ENCODE data around the gene SOX13. TPM values are rescaled to one million over a fixed set of nuclear protein-coding genes. Genes with fewer than 3 reads are reported as not detected.
A peak's percentile ranks its signal among the peaks of the same experiment; 100 is the strongest.

The SOX13 gene
- total RNA-seq, 1 experiment from 2014 or later, result 171 TPM

GRCh38 chr1:204081164-204081790 lies 8.4 kb downstream of the SOX13 start:
- ATAC-seq (no peak), DNase-seq (ENCODE audit: low spot score) (no peak)
- ChIA-PET CTCF (interaction anchor here (5.1 kb wide), 1 partner anchor 47 kb away, joined by 58 read pairs; no protein-coding TSS in a partner anchor), POLR2A (interaction anchor here (1.8 kb wide), 1 partner anchor 48 kb away, joined by 4 read pairs; no protein-coding TSS in a partner anchor)
- H3K4me3 Mint-ChIP-seq, result peak overlapping the region; percentile 61
- H3K27ac Mint-ChIP-seq, result peak overlapping the region; percentile 99
- peaks cover 2% of the 10 kb centered on the region; the same call in 1 of the 2 replicates for H3K36me3 Mint-ChIP-seq
- no peaks in the 10 kb centered on the region for H3K27me3 Mint-ChIP-seq (ENCODE audit: low read depth)
- TF ChIP-seq, protein P1, sequence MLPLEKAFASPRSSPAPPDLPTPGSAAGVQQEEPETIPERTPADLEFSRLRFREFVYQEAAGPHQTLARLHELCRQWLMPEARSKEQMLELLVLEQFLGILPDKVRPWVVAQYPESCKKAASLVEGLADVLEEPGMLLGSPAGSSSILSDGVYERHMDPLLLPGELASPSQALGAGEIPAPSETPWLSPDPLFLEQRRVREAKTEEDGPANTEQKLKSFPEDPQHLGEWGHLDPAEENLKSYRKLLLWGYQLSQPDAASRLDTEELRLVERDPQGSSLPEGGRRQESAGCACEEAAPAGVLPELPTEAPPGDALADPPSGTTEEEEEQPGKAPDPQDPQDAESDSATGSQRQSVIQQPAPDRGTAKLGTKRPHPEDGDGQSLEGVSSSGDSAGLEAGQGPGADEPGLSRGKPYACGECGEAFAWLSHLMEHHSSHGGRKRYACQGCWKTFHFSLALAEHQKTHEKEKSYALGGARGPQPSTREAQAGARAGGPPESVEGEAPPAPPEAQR (CRISPR knock-in tag; IDR thresholded peaks at IDR 0.05), result no peak
- TF ChIP-seq TP53 (CRISPR knock-in tag; IDR thresholded peaks at IDR 0.05) (no peak), SMAD4 (CRISPR knock-in tag; IDR thresholded peaks at IDR 0.05) (no peak), MXD4 (CRISPR knock-in tag; IDR thresholded peaks at IDR 0.05; ENCODE audit: borderline replicate concordance) (no peak), CREB1 (CRISPR knock-in tag; IDR thresholded peaks at IDR 0.05) (no peak), PRDM15 (CRISPR knock-in tag; IDR thresholded peaks at IDR 0.05) (no peak), CBFB (CRISPR knock-in tag; IDR thresholded peaks at IDR 0.05; ENCODE audit: low read depth) (no peak), NFE2L1 (CRISPR knock-in tag; IDR thresholded peaks at IDR 0.05) (no peak), HMGA2 (CRISPR knock-in tag; IDR thresholded peaks at IDR 0.05) (no peak)
- TF ChIP-seq, protein P2, sequence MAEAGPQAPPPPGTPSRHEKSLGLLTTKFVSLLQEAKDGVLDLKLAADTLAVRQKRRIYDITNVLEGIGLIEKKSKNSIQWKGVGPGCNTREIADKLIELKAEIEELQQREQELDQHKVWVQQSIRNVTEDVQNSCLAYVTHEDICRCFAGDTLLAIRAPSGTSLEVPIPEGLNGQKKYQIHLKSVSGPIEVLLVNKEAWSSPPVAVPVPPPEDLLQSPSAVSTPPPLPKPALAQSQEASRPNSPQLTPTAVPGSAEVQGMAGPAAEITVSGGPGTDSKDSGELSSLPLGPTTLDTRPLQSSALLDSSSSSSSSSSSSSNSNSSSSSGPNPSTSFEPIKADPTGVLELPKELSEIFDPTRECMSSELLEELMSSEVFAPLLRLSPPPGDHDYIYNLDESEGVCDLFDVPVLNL (CRISPR knock-in tag; IDR thresholded peaks at IDR 0.05; ENCODE audit: borderline replicate concordance, low read depth), result no peak
- no peaks in the 10 kb centered on the region for H3K9me3 Mint-ChIP-seq
- peaks cover 93% of the 10 kb centered on the region for H3K4me1 Mint-ChIP-seq

DNA sequence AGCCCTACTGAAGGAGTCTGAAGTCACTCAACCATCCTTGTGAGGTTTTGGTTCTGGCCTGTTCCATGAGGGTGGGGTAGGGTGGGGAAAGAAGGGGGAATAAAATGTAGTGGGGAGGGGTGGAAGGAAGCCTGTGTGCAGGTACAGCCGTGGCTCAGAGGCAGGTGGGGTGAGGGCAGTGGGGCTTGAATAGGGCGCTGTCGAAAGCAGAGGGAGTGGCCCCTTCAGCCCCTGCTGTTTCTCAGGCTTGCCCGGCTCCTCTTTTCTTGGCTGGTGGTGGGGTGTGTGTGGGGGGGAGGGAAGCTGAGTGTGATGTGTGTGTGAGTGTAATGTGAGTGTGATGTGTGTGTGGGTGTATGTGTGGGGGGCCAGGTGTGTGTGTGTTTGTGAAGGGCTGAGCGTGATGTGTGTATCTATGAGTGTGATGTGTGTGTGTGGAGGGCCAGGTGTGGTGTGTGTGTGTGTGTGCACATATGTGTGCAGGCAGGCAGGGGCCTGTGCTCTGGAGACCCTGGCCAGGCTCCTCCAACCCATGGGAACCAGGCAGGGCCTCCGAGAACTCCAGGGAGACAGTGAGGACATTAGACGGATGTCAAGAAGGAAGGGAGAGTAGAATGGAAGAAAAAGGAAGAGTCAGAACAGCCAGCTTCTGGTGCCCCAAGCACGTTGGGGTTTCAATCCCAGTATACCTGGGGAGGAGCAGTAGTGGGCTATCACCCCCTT lies 9.0 kb downstream of the SOX13 start:
- Mint-ChIP-seq H3K4me1 (peaks cover 93% of the 10 kb centered on the region), H3K36me3 (peaks cover 2% of the 10 kb centered on the region; the same call in 1 of the 2 replicates), H3K27me3 (ENCODE audit: low read depth) (no peaks in the 10 kb centered on the region), H3K27ac (peak overlapping the region; percentile 97), H3K9me3 (no peaks in the 10 kb centered on the region), H3K4me3 (peak overlapping the region; percentile 56)
- no peak for DNase-seq (ENCODE audit: low spot score)
- no peak for ATAC-seq
- ChIA-PET POLR2A (no interaction called here), CTCF (interaction anchor here (5.1 kb wide), 1 partner anchor 46 kb away, joined by 58 read pairs; no protein-coding TSS in a partner anchor)
- TF ChIP-seq ZNF425 (CRISPR knock-in tag; conservative IDR thresholded peaks at IDR 0.05) (no peak), ATF1 (CRISPR knock-in tag; IDR thresholded peaks at IDR 0.05) (no peak), ZNF671 (CRISPR knock-in tag; IDR thresholded peaks at IDR 0.05) (no peak), GRHL2 (CRISPR knock-in tag; IDR thresholded peaks at IDR 0.05; ENCODE audit: insufficient replicate concordance, severe bottlenecking) (no peak), IRF1 (CRISPR knock-in tag; IDR thresholded peaks at IDR 0.05) (no peak), SOX15 (CRISPR knock-in tag; IDR thresholded peaks at IDR 0.05) (no peak), USF1 (CRISPR knock-in tag; IDR thresholded peaks at IDR 0.05) (no peak), NFYB (CRISPR knock-in tag; conservative IDR thresholded peaks at IDR 0.05; ENCODE audit: low read depth) (no peak), FOXJ3 (CRISPR knock-in tag; IDR thresholded peaks at IDR 0.05; ENCODE audit: borderline replicate concordance) (no peak), ETV6 (CRISPR knock-in tag; IDR thresholded peaks at IDR 0.05) (no peak)
- TF ChIP-seq, protein P1 (CRISPR knock-in tag; IDR thresholded peaks at IDR 0.05), result no peak
- TF ChIP-seq, protein P3, sequence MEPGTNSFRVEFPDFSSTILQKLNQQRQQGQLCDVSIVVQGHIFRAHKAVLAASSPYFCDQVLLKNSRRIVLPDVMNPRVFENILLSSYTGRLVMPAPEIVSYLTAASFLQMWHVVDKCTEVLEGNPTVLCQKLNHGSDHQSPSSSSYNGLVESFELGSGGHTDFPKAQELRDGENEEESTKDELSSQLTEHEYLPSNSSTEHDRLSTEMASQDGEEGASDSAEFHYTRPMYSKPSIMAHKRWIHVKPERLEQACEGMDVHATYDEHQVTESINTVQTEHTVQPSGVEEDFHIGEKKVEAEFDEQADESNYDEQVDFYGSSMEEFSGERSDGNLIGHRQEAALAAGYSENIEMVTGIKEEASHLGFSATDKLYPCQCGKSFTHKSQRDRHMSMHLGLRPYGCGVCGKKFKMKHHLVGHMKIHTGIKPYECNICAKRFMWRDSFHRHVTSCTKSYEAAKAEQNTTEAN (CRISPR knock-in tag; IDR thresholded peaks at IDR 0.05), result no peak

Measured in WTC11 (cell line).